Neutrophil (primary cell): ENCODE measurements around the gene ATPAF2.
A peak's percentile ranks its signal among the peaks of the same experiment; 100 is the strongest.

Experiments used
- H3K27ac ChIP-seq: fragments of 200-600 bp; sonication (generic); 2 replicates; pipeline ENCODE4 v1.5.1; 2016; ENCODE audit warnings: mild to moderate bottlenecking, moderate library complexity
- H3K27me3 ChIP-seq: fragments of 200-600 bp; sonication (generic); 2 replicates; pipeline ENCODE4 v1.6.0; 2016; ENCODE audit warnings: mild to moderate bottlenecking
- H3K36me3 ChIP-seq: fragments of 200-600 bp; sonication (generic); 2 replicates; pipeline ENCODE4 v1.5.1; 2017
- H3K4me1 ChIP-seq, 2 experiments: fragments of 200-600 bp in 1 of 2; sonication (generic) in 1 of 2; 1 replicate in 1 of 2; 2 replicates in 1 of 2; pipeline versions ENCODE4 v1.5.1 to v1.6.1; 2013 to 2016; ENCODE audit warnings: low read depth in 1 of 2, low read length in 1 of 2, mild to moderate bottlenecking in 1 of 2, moderate library complexity in 1 of 2; ENCODE audit not compliant: control insufficient read depth in 1 of 2, insufficient read depth in 1 of 2
- H3K4me3 ChIP-seq, 2 experiments: fragments of 200-600 bp in 1 of 2; sonication (generic) in 1 of 2; 1 replicate in 1 of 2; 2 replicates in 1 of 2; pipeline ENCODE4 v1.5.1; 2013 to 2016; ENCODE audit warnings: low read depth in 1 of 2, low read length in 1 of 2, mild to moderate bottlenecking in 1 of 2, moderate library complexity in 1 of 2
- H3K9me3 ChIP-seq: fragments of 200-600 bp; sonication (generic); 2 replicates; pipeline ENCODE4 v1.5.1; 2016
- CTCF ChIP-seq: fragments of 200-600 bp; sonication (generic); IDR thresholded peaks from 2 replicates; pipeline ENCODE4 v1.5.1; 2016; ENCODE audit warnings: antibody characterized with exemption

The ATPAF2 gene

DNA sequence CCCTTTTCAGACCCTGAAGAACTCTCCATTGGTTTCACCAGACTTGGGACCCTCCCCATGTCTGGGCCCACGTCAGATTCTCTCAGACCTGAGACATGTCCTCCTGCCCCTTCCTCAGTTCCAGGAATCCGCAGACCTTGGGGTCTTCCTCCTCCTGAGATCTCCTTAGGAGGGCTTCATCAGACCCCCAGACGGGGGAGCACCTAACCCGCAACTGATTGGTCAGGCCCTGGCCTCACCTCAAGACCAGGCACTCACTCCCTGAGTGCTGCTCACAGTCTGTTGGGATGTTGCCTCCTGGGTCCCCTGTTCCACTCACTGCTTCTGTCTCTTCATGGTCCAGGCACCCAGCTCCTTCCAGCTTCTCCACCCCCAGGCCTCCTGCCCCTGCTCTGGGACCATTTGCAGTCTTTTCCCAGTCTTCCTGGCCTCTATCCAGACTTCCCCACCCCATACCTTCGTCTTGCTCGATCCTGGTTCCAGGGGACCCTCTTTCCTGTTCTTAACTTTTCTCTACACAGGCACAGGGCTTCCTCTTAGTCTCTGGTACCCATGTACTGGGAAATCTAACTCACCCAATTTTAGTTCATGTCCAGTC is 1.4 kb upstream of the ATPAF2 start:
- H3K27ac ChIP-seq = no peak overlapping the region
- peaks cover 3% of the 10 kb centered on the region for H3K36me3 ChIP-seq
- TF ChIP-seq CTCF = no peak
- H3K9me3 ChIP-seq = no peaks in the 10 kb centered on the region
- H3K4me3 ChIP-seq = peak overlapping the region; percentile 78 to 95
- H3K27me3 ChIP-seq = no peaks in the 10 kb centered on the region
- H3K4me1 ChIP-seq = peaks cover 33 to 36% of the 10 kb centered on the region in 2 experiments

GRCh38 chr17:18039535-18040260 is 730 bp upstream of the ATPAF2 start:
- H3K27me3 ChIP-seq = no peaks in the 10 kb centered on the region
- H3K4me3 ChIP-seq = peak overlapping the region; percentile 78 to 95
- H3K27ac ChIP-seq = peak overlapping the region; percentile 77
- H3K36me3 ChIP-seq = peaks cover 3% of the 10 kb centered on the region
- TF ChIP-seq CTCF = no peak
- H3K4me1 ChIP-seq = peaks cover 33 to 36% of the 10 kb centered on the region in 2 experiments
- H3K9me3 ChIP-seq = no peaks in the 10 kb centered on the region

DNA sequence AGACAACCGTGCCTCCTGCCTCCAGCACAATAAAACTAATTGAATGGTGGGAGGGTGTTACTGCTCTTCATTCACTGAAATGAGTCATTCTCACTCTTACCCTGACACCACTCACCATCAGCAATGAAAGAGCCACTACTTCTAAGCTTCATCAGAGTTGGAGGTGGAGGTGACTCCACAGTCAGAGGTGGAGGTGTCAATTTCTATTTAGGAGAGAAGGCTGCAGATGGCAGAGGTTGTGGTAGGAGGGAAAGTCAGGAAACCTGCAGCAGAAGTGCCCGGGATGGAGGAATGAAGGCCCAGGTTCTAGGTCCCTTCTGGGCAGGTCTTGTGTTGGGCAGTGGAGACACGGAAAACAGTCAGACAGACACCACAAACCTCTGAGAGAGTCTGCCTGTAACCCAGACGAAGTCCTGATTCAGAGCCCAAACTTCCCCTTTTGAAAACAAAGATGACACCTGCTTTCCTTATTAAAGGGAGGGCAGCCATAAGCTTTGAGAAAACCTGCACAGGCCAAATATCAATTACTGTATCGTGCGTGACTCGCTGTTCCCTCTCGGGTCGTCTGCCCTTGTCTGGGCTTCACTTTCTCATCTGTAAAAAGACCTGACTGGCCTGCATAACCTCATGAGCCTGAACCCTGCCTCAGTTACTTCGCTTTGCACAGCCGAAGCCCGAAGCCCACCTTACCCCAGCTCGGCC is 668 bp downstream of the ATPAF2 start:
- no peaks in the 10 kb centered on the region for H3K9me3 ChIP-seq
- peaks cover 33 to 38% of the 10 kb centered on the region in 2 experiments for H3K4me1 ChIP-seq
- TF ChIP-seq CTCF = no peak
- no peaks in the 10 kb centered on the region for H3K27me3 ChIP-seq
- peak overlapping the region; percentile 78 to 95 for H3K4me3 ChIP-seq
- H3K36me3 ChIP-seq = no peaks in the 10 kb centered on the region
- H3K27ac ChIP-seq = peak overlapping the region; percentile 77

GRCh38 chr17:18037486-18037885 is 1.5 kb downstream of the ATPAF2 start:
- Histone ChIP-seq H3K9me3 (no peaks in the 10 kb centered on the region), H3K27ac (peak overlapping the region; percentile 77), H3K4me1 (peaks cover 33 to 41% of the 10 kb centered on the region in 2 experiments), H3K27me3 (no peaks in the 10 kb centered on the region), H3K4me3 (peak overlapping the region in 1 of 2 experiments; percentile 95), H3K36me3 (no peaks in the 10 kb centered on the region)
- no peak for TF ChIP-seq CTCF

GRCh38 chr17:18035704-18036103 is 3.3 kb downstream of the ATPAF2 start:
- no peak for TF ChIP-seq CTCF
- Histone ChIP-seq H3K27me3 (no peaks in the 10 kb centered on the region), H3K9me3 (no peaks in the 10 kb centered on the region), H3K4me3 (no peak overlapping the region), H3K36me3 (no peaks in the 10 kb centered on the region), H3K27ac (no peak overlapping the region), H3K4me1 (peaks cover 33 to 40% of the 10 kb centered on the region in 2 experiments)
